Ascending aorta (tissue), 2 donors: ENCODE data around the gene TMTC2. TPM values are rescaled to one million over a fixed set of nuclear protein-coding genes. Genes with fewer than 3 reads are reported as not detected.
"Not testable (repeated sequence)": the region's sequence is repeated elsewhere in the genome, so short reads cannot be mapped to it uniquely, and the experiment has no call there.

Source experiments
- DNase-seq, 2 donors: peaks; one replicate each; pipeline ENCODE4 v3.0.0-alpha.2; 2019; ENCODE audit warnings: low spot score in 2 of 2
- H3K27ac ChIP-seq, 2 donors: fragments of 200-600 bp; sonication (generic); one replicate each; pipeline ENCODE4 v1.5.1; 2016 to 2017; ENCODE audit warnings: mild to moderate bottlenecking in 1 of 2
- H3K27me3 ChIP-seq: fragments of 200-600 bp; sonication (generic); one replicate; pipeline ENCODE4 v1.5.1; 2017
- H3K36me3 ChIP-seq, 2 donors: fragments of 200-600 bp; sonication (generic); one replicate each; pipeline ENCODE4 v1.5.1; 2016
- H3K4me1 ChIP-seq, 2 donors: fragments of 200-600 bp; sonication (generic); one replicate each; pipeline ENCODE4 v1.5.1; 2016 to 2017; ENCODE audit warnings: mild to moderate bottlenecking in 1 of 2
- H3K4me3 ChIP-seq, 2 donors: fragments of 200-600 bp; sonication (generic); one replicate each; pipeline ENCODE4 v1.5.1; 2016 to 2017; ENCODE audit warnings: mild to moderate bottlenecking in 1 of 2
- H3K9me3 ChIP-seq, 2 donors: fragments of 200-600 bp; sonication (generic); one replicate each; pipeline ENCODE4 v1.5.1; 2016
- CTCF ChIP-seq, 3 experiments: fragments of 200-600 bp in 2 of 3; fragments of 450-650 bp in 1 of 3; sonication (generic) in 2 of 3; IDR thresholded peaks; one replicate each; pipeline ENCODE4 v1.5.1; 2016 to 2019; ENCODE audit warnings: antibody characterized with exemption in 3 of 3, mild to moderate bottlenecking in 1 of 3, moderate library complexity in 1 of 3
- intact Hi-C: fragments of 100-400 bp; cut with DNase I; formaldehyde crosslinking; loops from one replicate; pipeline ENCODE4 v1.15.1; 2023
- total RNA-seq: library from RNA; depleted of rRNA; stranded (reverse); fragments of >200 nt; gene quantifications from one replicate; pipeline ENCODE4 v1.1.0, GENCODE V29; 2016

Gene TMTC2
- total RNA-seq, 1 donor from 2014 or later, result 6.8 TPM

GRCh38 chr12:82835217-82835616 is 148.5 kb downstream of the TMTC2 start:
- H3K4me1 ChIP-seq, result no peaks in the 10 kb centered on the region
- no peak overlapping the region for H3K4me3 ChIP-seq
- intact Hi-C loops, result no loop called here
- H3K27me3 ChIP-seq, result no peaks in the 10 kb centered on the region
- no peaks in the 10 kb centered on the region for H3K9me3 ChIP-seq
- H3K27ac ChIP-seq, result no peak overlapping the region
- DNase-seq, result no peak
- TF ChIP-seq CTCF (IDR thresholded peaks at IDR 0.05), result no peak
- H3K36me3 ChIP-seq, result no peaks in the 10 kb centered on the region

GRCh38 chr12:82838131-82838551 is 151.4 kb downstream of the TMTC2 start:
- Histone ChIP-seq H3K4me1 (no peaks in the 10 kb centered on the region), H3K27ac (no peak overlapping the region), H3K4me3 (no peak overlapping the region), H3K9me3 (no peaks in the 10 kb centered on the region), H3K36me3 (no peaks in the 10 kb centered on the region), H3K27me3 (no peaks in the 10 kb centered on the region)
- DNase-seq, result no peak
- intact Hi-C loops, result no loop called here
- no peak for TF ChIP-seq CTCF (IDR thresholded peaks at IDR 0.05)

- Histone ChIP-seq H3K4me1 (no peaks in the 10 kb centered on the region), H3K4me3 (no peak overlapping the region), H3K36me3 (no peaks in the 10 kb centered on the region), H3K27ac (no peak overlapping the region), H3K27me3 (no peaks in the 10 kb centered on the region), H3K9me3 (no peaks in the 10 kb centered on the region)
- intact Hi-C loops, result no loop called here
- DNase-seq, result no peak
- TF ChIP-seq CTCF (IDR thresholded peaks at IDR 0.05), result no peak
These were observed 152.1 kb downstream of the TMTC2 start for GRCh38 chr12:82838827-82839226.

- Histone ChIP-seq H3K27ac (no peak overlapping the region), H3K4me3 (no peak overlapping the region), H3K36me3 (no peaks in the 10 kb centered on the region), H3K4me1 (no peaks in the 10 kb centered on the region), H3K9me3 (no peaks in the 10 kb centered on the region), H3K27me3 (no peaks in the 10 kb centered on the region)
- intact Hi-C loops, result no loop called here
- DNase-seq, result no peak
- TF ChIP-seq CTCF (IDR thresholded peaks at IDR 0.05), result no peak
These were observed 153.1 kb downstream of the TMTC2 start for GRCh38 chr12:82839796-82840195.

- Histone ChIP-seq H3K36me3 (no peaks in the 10 kb centered on the region), H3K27ac (no peak overlapping the region), H3K4me3 (no peak overlapping the region), H3K4me1 (no peaks in the 10 kb centered on the region), H3K9me3 (no peaks in the 10 kb centered on the region), H3K27me3 (no peaks in the 10 kb centered on the region)
- no peak for DNase-seq
- TF ChIP-seq CTCF (IDR thresholded peaks at IDR 0.05), result no peak
- intact Hi-C loops, result no loop called here
These were observed 154.8 kb downstream of the TMTC2 start for GRCh38 chr12:82841487-82841904.

GRCh38 chr12:82842480-82842879 is 155.8 kb downstream of the TMTC2 start:
- DNase-seq, result no peak
- intact Hi-C loops, result no loop called here
- Histone ChIP-seq H3K27me3 (no peaks in the 10 kb centered on the region), H3K9me3 (no peaks in the 10 kb centered on the region), H3K27ac (no peak overlapping the region), H3K36me3 (no peaks in the 10 kb centered on the region), H3K4me3 (no peak overlapping the region), H3K4me1 (no peaks in the 10 kb centered on the region)
- TF ChIP-seq CTCF (IDR thresholded peaks at IDR 0.05), result no peak

- H3K9me3 ChIP-seq, H3K27me3 ChIP-seq, H3K36me3 ChIP-seq, H3K27ac ChIP-seq, H3K4me1 ChIP-seq, intact Hi-C loops, H3K4me3 ChIP-seq, DNase-seq: not testable (repeated sequence)
These were observed 158.4 kb downstream of the TMTC2 start for GRCh38 chr12:82845076-82845475.
